Erythroblast (primary cell): Measurements from ENCODE around the gene FAM133A.

ENCODE experiments used
- GATA1 ChIP-seq: IDR thresholded peaks from 2 replicates; pipeline ENCODE4 v1.6.1; 2011; ENCODE audit warnings: low read depth, mild to moderate bottlenecking, control low read depth, low read length, moderate library complexity
- POLR2A ChIP-seq: IDR thresholded peaks from 2 replicates; pipeline ENCODE4 v1.6.1; 2011; ENCODE audit warnings: mild to moderate bottlenecking, low read length

DNA sequence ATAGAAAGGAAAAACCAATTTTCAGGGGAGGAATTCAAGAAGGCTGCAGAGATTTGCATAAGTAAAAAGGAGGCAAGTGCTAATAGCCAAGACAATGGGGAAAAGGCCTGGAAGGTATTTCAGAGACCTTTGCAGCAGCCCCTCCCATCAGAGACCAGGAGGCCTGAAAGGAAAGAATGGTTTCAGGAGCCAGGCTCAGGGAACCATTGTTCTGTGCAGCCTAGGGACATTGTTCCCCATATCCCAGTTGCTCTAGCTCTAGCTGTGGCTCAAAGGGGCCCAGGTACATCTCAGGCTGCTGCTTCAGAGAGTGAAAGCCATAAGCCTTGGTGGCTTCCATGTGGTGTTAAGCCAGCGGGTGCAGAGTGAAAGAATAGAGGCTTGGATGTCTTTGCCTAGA, 24.6 kb upstream of the FAM133A start:
- no peak for TF ChIP-seq POLR2A
- no peak for TF ChIP-seq GATA1
